Hippocampal formation (tissue), 2 donors: ENCODE measurements around the gene TMEM176B.

Experiments used
- DNase-seq, 2 donors: peaks; one replicate each; lab custom pipeline; 2025; lab: John Stamatoyannopoulos, UW

The TMEM176B gene

DNA sequence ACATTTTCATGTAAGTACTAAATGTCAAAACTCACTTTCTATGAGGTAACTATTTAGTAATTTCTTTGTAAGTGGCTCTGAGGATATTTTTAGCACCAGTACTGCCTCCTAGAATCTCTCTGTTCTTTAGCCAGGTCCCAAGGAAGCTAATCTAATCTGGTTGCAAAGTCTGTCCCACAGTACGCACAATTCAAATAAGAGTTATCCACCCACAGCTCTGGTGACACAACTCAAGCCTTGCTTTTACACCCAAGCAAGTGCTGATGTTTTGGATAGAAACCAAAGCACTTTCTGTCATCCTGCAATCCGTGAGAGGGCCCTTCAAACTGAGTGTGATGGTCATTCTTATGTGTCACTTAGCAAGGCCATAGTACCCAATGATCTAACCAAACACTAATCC lies 48.5 kb downstream of the TMEM176B start:
- no peak for DNase-seq

DNA sequence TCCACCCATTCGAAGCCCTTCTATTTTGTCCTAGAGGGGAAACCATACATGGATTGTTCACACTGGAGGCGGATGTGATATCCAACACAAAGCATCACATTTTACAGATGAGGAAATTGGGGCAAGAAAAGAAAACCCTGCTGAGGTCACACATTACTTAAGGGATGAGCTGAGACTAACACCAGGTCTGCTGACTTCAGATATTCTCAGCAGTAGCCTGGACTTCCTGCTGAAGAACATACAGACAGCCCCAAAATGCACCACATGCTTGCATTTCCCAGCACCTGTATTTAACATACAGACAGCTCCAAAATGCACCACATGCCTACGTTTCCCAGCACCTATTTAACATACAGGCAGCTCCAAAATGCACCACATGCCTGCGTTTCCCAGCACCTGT lies 51.8 kb downstream of the TMEM176B start:
- no peak for DNase-seq

DNA sequence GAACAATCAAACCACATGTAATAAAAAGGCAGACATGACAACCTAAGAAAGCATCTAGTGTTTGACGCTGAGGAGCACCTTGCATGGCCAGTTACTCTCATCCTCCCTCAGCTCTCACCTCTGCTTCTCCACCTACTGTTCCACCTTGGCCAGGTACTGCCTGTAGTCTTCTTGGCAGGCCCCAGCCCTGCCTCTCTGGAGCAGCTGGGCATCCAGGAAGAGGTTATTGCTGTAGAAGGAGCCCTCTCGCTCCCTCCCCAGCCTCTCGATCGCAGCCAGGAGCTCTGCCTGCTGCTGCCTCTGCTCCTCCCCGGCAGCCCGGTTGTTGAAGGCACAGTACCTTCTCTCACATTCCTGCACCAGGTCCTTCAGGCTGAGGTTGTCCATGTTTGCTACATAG lies 53.2 kb downstream of the TMEM176B start:
- DNase-seq: no peak

DNA sequence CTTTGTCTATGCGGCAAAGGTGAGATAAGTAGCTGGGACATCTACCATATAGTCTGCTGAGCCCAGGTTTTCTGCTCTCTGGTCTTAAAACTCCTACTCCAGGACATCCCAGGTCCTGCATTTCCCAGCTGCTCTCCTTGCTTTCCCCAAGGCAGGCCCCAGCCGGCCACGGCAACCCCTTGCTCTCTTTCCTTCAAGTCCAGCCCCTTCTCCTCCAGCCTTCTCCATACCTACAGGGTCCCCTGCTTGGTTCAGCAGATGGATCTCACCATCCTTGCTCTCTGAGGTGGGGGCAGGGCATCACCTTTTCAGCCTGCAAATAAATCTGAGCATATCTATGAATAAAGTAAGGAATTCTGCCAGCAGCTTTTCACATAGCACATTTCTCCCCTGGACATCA lies 54.3 kb downstream of the TMEM176B start:
- no peak for DNase-seq

GRCh38 chr7:150745086-150745485 lies 55.1 kb downstream of the TMEM176B start:
- DNase-seq: no peak

DNA sequence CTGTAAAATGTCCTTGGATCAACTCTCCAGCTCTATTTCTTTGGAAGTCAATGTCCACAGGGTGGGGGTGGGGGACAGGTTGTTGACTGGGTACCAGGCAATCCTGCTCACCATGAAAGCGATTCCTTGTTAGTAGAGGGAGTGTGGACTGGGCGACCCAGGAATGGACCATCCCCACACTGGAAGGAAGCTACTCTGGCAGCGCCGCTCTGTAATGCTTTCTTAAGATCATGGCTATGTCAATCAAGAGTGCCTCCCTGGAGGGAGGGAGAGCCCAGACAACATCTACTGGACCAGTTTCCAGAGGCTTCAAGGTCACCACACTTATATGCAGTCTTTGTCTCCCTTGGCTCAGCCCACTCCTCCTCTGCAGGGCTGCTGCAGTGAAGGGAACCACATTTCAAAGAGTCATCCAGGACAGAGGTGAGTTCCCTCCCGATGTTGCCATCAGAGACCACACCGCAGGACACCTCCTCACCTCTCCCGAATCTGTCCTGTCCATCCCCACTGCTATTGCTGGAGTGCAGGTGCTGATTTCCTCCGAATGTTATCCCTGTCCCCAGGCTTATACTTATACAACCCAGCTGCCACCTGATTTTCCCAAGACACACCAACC lies 56.0 kb downstream of the TMEM176B start:
- DNase-seq: no peak

GRCh38 chr7:150742286-150742968 lies 57.7 kb downstream of the TMEM176B start:
- DNase-seq: no peak
